Suppressor macrophage treated with lipopolysaccharide for 4 hours (primary cell): Measurements from ENCODE around the gene OR4A5.
"Not testable (repeated sequence)": the region's sequence is repeated elsewhere in the genome, so short reads cannot be mapped to it uniquely, and the experiment has no call there.

Source experiments
- DNase-seq: peaks from one replicate; pipeline ENCODE4 v3.0.0-alpha.2; 2020

OR4A5 gene, protein sequence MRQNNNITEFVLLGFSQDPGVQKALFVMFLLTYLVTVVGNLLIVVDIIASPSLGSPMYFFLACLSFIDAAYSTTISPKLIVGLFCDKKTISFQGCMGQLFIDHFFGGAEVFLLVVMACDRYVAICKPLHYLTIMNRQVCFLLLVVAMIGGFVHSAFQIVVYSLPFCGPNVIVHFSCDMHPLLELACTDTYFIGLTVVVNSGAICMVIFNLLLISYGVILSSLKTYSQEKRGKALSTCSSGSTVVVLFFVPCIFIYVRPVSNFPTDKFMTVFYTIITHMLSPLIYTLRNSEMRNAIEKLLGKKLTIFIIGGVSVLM

DNA sequence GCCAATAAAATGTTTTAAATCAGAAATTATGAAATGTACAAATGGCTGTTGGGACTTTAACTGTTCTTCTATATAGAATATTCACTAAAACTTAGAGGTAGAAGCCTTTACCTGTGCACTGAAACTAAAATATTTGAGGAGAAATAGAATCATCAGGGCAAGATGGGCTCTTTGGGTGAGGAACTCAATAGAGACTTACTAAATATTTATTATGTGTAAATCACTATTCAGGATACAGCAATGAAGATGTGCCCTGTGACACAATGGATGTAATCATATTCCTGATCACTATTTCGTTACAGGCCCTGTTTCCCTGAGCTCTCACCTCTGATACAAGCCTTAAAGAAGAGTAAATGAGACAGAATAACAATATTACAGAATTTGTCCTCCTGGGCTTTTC lies at the start of gene OR4A5:
TSS of gene OR4A5 (plus strand) at position 301 of the 400 bp plus-strand sequence. CDS start at position 354, 53 bp downstream.
- DNase-seq: not testable (repeated sequence)

DNA sequence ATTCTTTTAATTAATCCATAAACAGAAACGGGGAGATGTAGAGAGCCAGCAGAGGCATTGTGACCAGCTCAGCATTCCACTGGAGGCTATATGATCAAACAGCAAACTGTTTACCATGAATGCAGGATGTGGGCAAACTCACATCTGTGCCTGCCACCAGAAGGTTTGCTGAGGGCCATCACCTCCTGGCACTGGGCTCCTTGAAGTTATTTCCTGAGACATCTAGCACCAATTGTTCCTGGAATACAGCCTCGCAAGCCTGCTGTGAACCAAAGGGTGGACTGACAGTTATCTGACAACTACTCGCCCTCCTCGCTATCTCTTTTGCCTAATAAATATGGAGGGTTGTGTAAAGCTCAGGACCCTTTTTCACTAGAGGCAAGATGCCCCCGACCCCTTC lies 13.5 kb downstream of the OR4A5 start:
- DNase-seq: not testable (repeated sequence)
